ENCODE results near the gene ELFN1.

- TF ChIP-seq CTCF (IDR thresholded peaks at IDR 0.05; ENCODE audit: insufficient read depth, low read length, poor library complexity, severe bottlenecking) (no peak), EZH2phosphoT487 (conservative IDR thresholded peaks at IDR 0.05; ENCODE audit: low read length) (no peak)
These were observed 40.9 kb downstream of the ELFN1 start for GRCh38 chr7:1710936-1711335.
